HG02938 (cell line): ENCODE measurements around the gene LRRC17.
"Not testable (repeated sequence)": the region's sequence is repeated elsewhere in the genome, so short reads cannot be mapped to it uniquely, and the experiment has no call there.

Source experiments
- ATAC-seq: cut with Tn5 transposase; IDR thresholded peaks from one replicate; pipeline ENCODE4 v1.9.1; 2021; ENCODE audit warnings: mild to moderate bottlenecking, moderate library complexity; ENCODE audit not compliant: unreplicated experiment

The LRRC17 gene

DNA sequence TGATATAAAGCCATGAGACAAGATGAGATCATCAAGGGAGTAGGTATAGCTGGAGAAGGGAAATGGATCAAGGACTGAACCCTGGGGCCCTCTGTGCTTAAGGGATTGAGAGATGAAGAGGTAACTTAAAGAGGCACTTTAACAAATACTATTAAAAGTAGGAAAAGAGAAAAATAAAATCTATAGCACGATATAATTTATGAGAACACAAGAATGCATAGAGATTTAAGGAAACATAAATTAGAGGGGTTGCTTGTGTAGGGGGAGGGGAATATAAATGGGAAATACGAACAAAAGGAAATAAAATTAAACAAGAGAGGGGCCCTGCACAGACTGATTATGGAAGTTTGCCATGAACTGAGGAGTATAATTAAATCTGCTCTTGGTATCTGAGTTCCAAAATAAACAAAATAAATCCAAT lies 15.6 kb upstream of the LRRC17 start:
- ATAC-seq: no peak

DNA sequence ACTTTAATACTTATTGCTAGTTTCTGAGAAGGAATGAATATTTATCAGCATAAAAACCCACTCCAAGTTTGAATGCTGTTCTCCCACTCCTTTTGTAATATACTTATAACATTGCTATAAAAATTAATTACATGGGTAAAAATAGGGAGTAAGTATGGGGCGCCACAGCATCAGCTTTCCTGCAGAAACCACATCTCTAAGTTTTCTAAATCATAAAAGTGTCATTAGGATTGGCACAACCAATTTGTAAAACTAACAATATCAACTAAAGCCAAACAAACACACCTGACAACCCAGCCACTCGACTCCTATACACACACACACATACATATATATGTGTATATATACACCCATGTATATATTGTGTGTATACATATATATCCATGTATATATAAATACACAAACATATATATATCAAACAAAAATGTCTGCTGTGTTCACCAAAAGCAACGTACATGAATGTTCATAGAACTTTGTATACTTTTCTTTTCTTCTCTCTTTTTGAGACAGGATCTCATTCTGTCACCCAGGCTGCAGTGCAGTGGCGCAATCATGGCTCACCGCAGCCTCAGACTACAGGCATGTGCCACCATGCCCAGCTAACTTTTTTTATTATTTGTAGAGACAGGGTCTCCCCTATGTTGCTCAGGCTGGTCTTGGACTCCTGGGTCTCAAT lies 14.8 kb upstream of the LRRC17 start:
- no peak for ATAC-seq

DNA sequence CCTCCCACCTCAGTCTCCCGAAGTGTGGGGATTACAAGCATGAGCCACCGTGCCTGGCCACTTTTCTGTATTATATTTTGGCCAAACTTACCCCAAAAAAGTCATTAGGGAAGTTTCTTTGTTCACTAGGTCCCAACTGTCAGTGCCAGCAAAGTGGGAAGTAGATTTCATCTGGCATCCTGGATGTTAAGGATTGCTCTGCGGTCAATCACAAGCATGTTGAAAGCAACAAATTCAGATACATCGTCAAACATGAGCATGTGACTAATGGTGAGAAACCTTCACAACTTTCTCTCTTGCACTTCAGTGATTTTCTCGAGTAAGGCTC lies 14.3 kb upstream of the LRRC17 start:
- no peak for ATAC-seq

- ATAC-seq: not testable (repeated sequence)
These were observed 10.7 kb upstream of the LRRC17 start for GRCh38 chr7:102902052-102902451.

- ATAC-seq: not testable (repeated sequence)
These were observed 9.2 kb upstream of the LRRC17 start for GRCh38 chr7:102903576-102903975.

DNA sequence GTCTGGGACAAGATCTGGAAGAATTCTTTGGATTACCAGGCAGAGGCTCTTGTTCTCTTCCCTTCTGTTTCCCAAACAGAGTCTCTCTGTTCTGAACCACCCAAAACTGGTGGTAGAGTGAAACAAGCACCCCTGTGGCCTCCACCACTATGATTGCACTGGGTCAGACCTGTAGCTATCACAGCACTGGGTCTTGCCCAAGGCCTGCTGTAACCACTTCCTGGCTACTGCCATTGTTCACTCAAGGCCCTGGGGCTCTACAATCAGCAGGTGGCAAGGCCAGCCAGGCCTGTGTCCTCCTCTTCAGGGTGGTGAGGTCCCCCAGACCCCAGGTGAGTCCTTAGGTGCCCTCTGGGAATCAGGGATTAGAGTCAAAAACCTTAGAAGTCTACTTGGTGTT lies 4.1 kb upstream of the LRRC17 start:
- no peak for ATAC-seq

DNA sequence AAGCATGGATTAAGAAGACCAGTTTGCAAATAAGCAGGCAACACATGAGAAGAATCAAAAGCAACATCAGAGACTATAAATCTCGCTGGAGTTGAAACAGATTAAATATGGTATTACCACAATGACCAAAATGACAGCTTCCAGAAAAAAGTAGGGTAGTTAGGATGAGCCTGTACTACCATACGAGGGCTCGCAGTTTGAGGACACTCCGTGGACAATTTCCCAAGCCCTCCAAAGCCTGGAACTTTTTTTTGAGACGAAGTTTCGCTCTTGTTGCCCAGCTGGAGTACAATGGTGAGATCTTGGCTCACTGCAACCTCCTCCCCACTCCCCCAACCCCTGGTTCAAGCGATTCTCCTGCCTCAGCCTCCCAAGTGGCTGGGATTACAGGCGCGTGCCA lies 1.0 kb downstream of the LRRC17 start:
- no peak for ATAC-seq

DNA sequence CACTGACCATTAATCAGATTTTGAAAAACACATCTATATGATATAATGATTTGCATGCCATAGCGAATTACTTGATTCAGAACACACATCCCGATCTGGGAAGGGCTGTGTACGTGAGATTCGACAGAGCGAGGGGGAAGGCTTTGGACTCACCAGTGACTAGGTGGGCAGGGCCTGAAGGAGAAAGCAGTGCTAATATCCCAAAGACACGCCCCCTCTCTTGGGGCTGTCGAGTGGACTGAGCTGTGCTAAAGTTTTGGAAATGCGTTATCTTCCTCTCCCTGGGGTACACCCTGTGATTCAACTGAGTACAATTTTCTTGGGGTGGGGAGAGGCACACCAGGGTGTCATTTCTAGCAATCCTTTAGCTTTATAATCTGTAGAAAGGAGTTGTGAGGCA lies 1.8 kb downstream of the LRRC17 start:
- no peak for ATAC-seq

- no peak for ATAC-seq
These were observed 3.6 kb downstream of the LRRC17 start for GRCh38 chr7:102916426-102916825.

- no peak for ATAC-seq
These were observed 4.1 kb downstream of the LRRC17 start for GRCh38 chr7:102916881-102917280.

DNA sequence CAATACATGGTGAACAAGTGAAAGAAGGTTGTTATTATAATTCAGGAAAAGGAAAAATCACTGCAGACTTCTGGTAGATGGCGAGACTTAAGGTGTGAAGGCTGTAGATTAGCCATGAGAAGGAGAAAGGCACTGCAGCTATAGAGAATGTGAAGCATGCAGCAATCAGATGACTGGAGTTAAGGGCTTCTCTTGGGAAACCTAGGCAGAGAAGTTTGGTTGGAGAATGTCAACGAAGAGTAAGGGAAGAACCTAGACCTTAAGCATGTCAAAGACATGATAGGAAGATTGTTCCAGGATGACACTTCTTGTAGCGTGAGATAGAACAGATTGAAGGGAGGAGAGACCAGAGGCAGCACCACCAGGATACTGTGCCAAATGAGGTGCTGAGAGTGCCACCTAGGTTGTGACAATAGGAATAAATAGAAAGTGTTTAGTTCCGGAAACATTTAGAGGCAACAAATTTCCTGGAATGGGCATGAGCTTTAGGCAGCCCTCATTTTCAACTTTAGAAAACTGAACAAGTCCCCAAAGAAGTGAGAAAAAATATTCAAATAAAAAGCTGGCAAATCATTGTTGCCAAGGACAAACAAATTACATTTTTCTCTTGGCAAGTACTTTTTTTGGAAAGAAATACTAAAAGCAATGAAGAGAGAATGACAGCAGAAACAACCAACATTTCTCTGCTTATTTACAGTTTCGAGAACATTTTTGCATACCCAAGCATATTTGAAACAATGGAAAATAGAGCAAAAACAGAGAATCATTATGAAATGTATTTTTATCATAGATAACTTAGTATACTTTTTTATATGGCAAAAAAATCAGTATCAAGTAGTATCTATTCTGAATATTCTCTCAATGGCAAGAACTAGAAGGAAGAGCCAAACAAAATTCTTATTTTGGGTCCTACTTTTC lies 4.9 kb downstream of the LRRC17 start:
- no peak for ATAC-seq

DNA sequence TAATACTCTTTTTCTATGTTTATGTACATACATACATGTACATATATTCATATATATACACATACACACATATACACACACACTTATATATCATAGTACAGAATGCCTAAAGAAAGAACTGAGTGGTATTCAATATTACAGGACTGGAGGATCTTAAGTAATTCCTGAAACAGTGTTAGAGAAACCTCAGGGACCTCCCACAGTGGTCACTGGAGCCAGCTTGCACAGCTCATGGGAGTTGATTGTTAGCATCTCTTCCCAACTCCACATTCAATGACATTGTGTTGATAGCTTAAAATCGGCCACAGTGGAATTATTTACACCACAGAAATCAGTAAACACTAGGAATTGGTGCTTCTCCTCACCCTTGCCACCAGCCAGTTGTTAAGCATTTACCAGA lies 6.0 kb downstream of the LRRC17 start:
- ATAC-seq: no peak

- ATAC-seq: no peak
These were observed 13.4 kb downstream of the LRRC17 start for GRCh38 chr7:102925976-102926782.

DNA sequence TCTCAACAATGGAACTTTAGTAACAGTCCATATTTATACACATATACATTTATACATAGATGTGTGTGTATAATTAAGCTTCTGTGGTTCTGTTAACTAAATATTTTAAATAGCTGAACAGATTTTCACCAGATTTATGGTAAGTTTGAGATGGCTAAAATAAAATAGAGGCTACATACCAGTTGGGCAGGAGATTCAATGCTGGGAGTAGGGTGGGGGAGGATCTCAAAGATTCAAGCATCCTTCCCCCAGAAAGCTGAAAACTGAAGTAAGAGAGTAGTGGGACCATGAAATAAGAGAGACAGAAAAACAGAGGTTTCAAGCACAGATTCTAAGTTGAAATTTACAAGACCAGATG lies 14.0 kb downstream of the LRRC17 start:
- no peak for ATAC-seq

- no peak for ATAC-seq
These were observed 14.6 kb downstream of the LRRC17 start for GRCh38 chr7:102927312-102927933.

DNA sequence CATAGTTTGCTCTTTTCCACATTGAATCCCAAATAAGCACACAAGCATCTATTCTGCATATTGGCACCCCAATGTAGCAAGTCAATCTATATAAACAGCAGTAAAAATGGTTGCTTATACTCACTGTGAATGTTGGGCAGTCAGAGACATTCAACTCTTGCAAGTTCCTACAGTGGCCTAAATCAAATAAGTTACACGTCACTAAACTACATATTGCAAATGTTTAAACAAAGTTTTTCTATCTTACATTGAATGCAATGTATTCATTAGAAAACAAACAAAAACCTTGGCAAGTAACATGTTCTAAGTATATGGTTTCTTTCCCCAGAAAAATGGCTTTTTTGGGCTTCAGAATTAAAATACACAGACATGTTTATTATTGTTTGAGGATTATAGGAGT lies 19.0 kb downstream of the LRRC17 start:
- no peak for ATAC-seq

DNA sequence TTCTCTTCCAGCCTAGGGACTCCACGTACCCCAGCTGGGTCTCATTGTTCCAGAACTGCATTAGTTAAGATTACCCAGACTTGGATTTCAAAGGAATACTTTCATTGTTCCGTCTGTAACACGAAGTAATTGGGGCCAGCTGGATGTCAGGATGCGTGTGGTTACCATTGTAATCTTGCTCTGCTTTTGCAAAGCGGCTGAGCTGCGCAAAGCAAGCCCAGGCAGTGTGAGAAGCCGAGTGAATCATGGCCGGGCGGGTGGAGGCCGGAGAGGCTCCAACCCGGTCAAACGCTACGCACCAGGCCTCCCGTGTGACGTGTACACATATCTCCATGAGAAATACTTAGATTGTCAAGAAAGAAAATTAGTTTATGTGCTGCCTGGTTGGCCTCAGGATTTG lies 21.0 kb downstream of the LRRC17 start:
- no peak for ATAC-seq

- no peak for ATAC-seq
These were observed 21.4 kb downstream of the LRRC17 start for GRCh38 chr7:102934239-102934638.

DNA sequence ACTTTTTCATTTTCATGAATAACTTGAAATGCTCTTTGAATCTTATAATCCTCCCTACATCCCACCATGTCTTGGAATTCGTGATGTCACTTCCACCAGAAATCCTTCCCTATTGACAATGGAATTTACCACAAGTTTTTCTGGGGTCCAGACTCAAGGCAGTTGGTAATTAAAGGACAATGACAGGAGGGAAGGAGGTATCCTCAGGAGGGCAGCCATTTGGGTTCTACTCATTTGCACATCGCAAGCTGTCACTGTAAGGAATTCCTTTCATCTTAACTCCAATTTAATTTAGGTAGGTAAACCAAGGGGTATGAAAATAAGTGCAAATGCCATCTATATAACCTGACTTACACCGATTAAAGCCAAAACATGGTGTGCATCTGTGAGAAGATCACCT lies 21.9 kb downstream of the LRRC17 start:
- no peak for ATAC-seq

DNA sequence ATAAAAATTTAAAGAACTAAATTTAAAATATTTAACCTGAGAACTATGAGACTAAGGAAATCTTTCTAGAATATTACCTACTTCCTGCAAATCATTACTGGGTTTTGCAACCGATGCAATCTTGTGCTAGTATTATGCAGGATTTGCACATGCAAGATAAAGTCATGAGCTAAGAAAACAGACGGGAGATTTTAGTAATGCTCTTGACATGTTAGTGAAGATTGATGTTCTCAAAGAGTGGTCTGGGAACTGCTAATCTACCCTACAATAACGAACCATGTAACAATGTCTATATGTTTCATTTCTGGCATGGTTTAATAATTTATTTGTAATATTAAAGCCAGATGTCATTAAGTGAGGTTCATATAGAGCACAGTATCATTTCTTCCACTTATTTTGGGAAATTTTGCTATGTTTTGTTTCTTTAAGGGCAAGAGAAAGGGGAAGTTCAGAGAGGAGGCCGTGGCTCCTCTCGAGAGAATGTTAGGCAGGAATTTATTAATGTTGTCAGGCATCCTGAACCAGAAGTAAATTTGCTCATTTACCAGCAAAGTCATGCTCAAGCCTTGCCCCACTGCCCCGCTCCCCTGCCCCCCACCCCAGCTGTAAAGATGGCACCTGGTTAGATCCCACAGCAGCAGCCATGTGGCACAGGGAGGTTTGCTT lies 22.8 kb downstream of the LRRC17 start:
- no peak for ATAC-seq

DNA sequence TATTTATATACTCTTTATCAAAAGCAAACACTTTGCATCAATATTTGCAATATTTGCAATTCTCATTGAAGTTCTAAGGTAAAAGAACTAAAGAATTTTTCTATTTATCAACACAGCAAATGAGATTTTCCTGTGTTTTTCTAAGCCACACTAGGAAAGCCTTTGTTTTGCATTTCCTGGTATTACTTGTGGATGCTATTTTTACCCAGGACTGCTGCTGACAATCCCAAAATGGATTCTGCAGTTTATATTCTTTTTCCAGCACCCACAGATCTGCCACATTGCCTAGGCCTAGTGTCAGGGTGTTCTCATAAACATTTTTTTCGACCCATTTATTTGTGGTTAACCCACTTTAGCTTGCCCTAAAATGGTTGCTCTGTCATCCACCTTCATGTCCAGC lies 25.9 kb downstream of the LRRC17 start:
- ATAC-seq: no peak
